CD4-positive, alpha-beta T cell treated with Interleukin-6 at 100 ng/mL for 8 hours (primary cell): ENCODE data around the gene CCL28.
"Not testable (repeated sequence)": the region's sequence is repeated elsewhere in the genome, so short reads cannot be mapped to it uniquely, and the experiment has no call there.

Experiments used
- DNase-seq: peaks from one replicate; pipeline ENCODE4 v3.0.0-alpha.2; 2020; ENCODE audit warnings: mixed read lengths, low spot score

The CCL28 gene, protein sequence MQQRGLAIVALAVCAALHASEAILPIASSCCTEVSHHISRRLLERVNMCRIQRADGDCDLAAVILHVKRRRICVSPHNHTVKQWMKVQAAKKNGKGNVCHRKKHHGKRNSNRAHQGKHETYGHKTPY

GRCh38 chr5:43412156-43412555 is at the start of gene CCL28:
Gene CCL28 (minus strand): TSS chr5:43412391. CDS start chr5:43412316, 75 bp downstream.
- DNase-seq = no peak

GRCh38 chr5:43461066-43461465 is 48.9 kb upstream of the CCL28 start:
- no peak for DNase-seq

DNA sequence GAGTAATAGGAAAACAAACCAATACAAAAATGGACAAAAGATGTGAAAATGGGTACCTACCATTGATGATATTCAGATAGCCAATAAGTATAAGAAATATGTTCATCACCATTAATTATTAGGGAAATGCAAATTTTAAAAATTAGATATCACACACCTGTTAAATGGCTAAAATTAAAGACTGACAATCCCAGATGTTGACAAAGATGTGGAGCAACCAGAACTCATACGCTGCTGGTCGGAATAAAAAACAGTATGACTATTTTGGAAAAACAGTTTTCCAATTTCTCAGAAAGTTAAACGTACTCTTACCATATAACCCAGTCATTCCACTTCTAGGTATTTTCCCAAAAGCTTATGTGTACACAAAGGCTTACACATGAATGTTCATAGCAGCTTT is 44.4 kb upstream of the CCL28 start:
- DNase-seq = no peak

- DNase-seq = not testable (repeated sequence)
Measured at GRCh38 chr5:43441575-43441974, 29.4 kb upstream of the CCL28 start.

DNA sequence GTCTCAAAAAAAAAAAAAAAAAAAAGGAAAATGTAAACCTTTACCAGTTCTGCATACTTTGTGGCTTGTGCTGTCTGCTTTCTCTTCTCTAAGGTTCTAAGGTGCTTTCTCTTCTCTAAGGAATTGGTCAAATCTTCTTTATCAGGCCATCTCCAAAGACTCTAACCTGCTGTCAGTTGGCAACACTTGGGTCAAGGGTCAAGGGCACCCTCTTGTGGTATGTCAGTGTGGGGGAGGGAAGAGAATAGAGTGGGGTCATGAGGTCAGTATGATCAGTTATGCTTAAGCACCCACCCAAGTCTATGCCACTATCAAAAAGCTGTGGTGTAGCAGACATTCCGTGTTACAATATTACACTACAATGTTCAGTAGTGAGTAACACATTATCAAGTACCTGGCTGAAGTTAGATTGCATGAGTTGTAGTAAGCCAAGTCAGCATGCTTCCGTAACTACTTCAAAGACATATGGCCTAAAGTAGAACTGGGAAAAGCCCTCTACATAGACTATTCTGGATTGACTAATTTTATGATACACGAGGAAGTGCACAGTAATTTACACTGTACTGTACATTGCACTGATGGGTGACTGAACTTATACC is 25.0 kb upstream of the CCL28 start:
- no peak for DNase-seq

DNA sequence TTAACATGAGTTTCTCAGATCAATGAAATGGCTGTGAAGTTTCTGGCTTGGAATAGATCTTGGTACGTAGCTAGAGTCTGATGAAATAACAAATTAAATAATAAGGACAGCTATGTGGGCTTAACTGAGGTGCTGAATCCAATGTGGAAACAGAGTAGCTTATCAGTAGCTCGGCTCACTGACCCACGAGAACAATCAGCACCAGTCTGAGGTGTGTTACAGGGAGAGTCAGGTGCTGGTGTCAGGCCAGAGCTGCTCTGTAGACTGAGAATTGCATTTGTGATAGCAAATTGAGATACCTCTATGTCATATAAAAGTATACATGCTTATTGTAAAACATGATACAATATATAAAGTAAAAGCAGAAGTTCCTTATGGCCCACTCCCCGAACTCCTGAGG is 21.2 kb upstream of the CCL28 start:
- no peak for DNase-seq

DNA sequence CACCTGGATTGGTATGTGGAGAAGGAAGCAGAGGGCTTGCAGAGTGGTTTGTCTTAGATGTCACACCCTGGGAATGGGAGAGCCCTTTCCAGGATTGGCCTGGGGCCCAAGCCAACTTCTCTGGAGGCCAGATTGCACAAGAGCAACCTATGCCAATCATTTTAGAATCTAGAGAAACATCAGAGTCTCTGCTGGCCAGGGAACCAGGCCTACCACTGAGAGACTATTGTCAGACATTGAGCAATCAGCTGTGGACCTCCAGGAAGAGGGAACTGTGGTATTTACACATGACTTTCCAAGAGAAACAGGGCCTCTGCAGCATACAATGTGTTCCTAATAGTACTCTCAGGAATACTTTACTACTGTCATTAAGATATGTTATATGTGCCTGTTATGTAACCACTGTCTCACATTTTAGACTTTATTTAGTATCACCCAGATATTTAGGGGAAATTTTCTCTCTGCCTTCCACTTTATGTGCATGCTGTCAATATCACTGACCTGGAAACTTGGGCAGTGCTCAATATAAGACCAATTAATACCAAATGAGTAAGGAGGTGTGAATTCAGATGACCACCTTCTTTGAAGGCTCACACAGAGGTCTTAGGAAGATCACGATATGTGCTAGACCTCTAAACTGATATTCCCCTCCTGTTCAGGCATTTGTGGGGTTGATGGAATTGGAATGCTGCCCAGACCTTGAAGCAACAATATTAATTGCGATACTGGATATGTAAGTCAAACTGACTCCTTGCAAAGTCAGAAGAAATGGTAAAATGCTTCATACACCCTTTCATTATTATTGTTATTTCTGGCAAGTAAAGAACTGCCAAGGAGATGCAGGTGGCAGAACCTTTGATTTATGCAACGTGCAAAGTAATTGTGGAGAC is 20.5 kb upstream of the CCL28 start:
- DNase-seq = no peak

- DNase-seq = no peak
Measured at GRCh38 chr5:43429706-43430105, 17.5 kb upstream of the CCL28 start.

- DNase-seq = no peak
Measured at GRCh38 chr5:43429016-43429415, 16.8 kb upstream of the CCL28 start.

GRCh38 chr5:43427306-43427705 is 15.1 kb upstream of the CCL28 start:
- no peak for DNase-seq

DNA sequence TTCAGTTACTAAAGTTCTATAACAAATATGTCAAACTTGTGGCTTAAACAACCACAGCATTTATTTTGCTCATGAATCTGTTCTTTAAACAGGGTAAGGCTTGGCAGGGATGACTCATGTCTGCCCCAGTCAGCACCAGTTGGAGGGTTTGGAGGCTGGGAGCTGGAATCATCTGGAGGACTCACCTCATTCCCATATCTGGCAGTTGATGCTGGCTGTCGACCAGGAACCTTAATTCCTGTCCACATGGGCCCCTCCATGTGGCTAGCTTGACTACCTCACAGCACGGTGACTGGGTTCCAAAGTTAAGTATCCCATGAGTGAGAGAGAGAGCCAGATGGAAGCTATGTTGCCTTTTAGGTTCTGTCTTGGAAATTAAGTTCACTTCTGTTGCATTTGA is 13.8 kb upstream of the CCL28 start:
- no peak for DNase-seq

DNA sequence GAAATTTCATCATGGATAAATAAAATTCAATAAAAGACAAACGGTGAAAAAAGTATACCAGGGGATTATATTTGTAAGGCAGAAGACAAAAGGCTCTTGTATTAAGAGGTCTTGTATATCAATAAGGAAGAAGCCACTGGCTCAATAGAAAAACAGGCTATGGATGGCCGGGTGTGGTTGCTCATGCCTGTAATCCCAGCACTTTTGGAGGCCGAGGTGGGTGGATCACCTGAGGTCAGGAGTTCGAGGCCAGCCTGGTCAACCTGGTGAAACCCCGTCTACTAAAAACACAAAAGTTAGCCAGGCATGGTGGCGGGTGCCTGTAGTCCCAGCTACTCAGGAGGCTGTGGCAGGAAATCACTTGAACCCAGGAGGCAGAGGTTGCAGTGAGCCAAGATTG is 10.9 kb upstream of the CCL28 start:
- DNase-seq = not testable (repeated sequence)

GRCh38 chr5:43422143-43422542 is 10.0 kb upstream of the CCL28 start:
- no peak for DNase-seq

- DNase-seq = no peak
Measured at GRCh38 chr5:43421450-43422133, 9.4 kb upstream of the CCL28 start.

GRCh38 chr5:43420241-43420640 is 8.1 kb upstream of the CCL28 start:
- no peak for DNase-seq

DNA sequence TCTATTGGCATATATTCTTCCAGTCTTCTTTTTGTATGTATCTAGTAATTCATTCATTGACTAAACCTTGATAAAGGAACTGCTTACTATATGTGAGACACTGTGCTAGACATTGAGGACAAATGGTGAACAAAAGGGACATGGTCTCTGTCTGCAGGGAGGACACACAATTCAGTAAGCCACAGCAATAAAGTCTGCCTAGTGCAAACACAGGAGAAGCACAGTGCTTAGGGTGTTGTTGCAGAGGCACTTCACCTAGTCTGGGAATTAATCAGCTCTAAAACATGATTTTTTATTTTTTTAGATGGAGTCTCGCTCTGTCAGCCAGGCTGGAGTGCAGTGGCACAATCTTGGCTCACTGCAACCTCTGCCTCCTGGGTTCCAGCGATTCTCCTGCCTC is 6.4 kb upstream of the CCL28 start:
- no peak for DNase-seq

DNA sequence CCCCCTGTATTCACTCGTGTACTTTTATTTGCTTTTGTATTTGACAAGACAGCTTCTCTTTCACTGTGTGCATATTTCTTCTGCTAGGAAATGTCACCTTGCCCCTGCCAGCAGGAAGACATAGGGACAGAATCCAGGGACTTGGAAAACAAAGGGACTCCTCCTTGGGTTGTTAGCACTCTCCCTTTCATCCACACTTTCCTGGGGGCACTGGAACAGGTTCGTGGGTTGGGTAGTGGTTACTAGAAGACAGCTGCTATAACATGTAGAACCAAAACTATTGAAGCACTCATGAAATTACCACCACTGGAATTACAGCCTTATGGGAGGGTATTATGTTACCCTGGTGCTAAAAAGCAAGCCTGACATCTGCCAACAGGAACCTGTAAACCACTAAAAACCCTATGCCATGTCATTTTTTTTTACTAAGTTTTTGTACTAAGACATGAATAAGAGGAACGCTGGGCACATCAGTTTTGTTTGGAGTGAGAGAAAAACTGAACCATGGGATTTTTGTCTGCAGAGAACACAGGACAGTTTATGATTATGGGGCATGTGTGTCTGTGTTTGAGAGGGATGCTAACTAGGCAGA is 4.7 kb upstream of the CCL28 start:
- no peak for DNase-seq

GRCh38 chr5:43415935-43416802 is 4.0 kb upstream of the CCL28 start:
- no peak for DNase-seq

DNA sequence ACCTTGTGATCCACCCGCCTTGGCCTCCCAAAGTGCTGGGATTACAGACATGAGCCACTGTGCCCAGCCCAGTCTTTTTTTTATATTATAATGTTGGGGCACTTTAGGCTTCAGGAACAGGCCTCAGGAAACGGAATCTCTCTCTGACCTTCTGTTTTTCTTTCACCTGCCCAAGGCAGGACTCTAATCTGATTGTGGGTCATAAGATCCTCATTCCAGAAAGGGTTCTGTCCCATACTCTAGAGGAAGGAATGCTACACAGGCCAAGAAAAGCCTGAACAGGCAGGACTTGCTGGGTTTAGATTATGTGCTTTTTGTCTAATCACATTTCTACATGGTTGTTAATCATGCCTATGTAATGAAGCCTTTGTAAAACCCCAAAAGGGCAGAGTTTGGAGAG is 1.8 kb upstream of the CCL28 start:
- DNase-seq = no peak

GRCh38 chr5:43412644-43413043 is 453 bp upstream of the CCL28 start:
- DNase-seq = no peak

- no peak for DNase-seq
Measured at GRCh38 chr5:43411495-43411894, 696 bp downstream of the CCL28 start.
